T47D (cell line): ENCODE results near the gene ANKMY1.

Experiments
- DNase-seq, 2 experiments: peaks; one replicate each; pipeline versions ENCODE4 v3.0.0 to v3.0.0-alpha.2; 2011 to 2012; ENCODE audit warnings: low read depth in 1 of 2, low spot score in 1 of 2
- JUND ChIP-seq: IDR thresholded peaks from 2 replicates; pipeline ENCODE4 v1.6.1; 2012; ENCODE audit warnings: low read depth
- in situ Hi-C: cut with HindIII; loops from 2 replicates; pipeline ENCODE4 v1.10.0; 2016; ENCODE audit warnings: low sequenced_read_pairs, low pct_unique_long_range_greater_than_20kb

The ANKMY1 gene

GRCh38 chr2:240433973-240434727 is 123.6 kb downstream of the ANKMY1 start:
- no peak for TF ChIP-seq JUND
- DNase-seq: no peak
- in situ Hi-C loops: no loop called here

GRCh38 chr2:240432820-240433801 is 124.7 kb downstream of the ANKMY1 start:
- no peak for DNase-seq
- no peak for TF ChIP-seq JUND
- in situ Hi-C loops: no loop called here

- DNase-seq: no peak
- TF ChIP-seq JUND: no peak
- in situ Hi-C loops: no loop called here
These were observed 125.4 kb downstream of the ANKMY1 start for GRCh38 chr2:240432430-240432819.

- in situ Hi-C loops: no loop called here
- no peak for DNase-seq
- TF ChIP-seq JUND: no peak
These were observed 125.9 kb downstream of the ANKMY1 start for GRCh38 chr2:240431661-240432424.

GRCh38 chr2:240431271-240431660 is 126.5 kb downstream of the ANKMY1 start:
- TF ChIP-seq JUND: no peak
- DNase-seq: no peak
- in situ Hi-C loops: no loop called here

- in situ Hi-C loops: no loop called here
- no peak for TF ChIP-seq JUND
- DNase-seq: no peak
These were observed 127.2 kb downstream of the ANKMY1 start for GRCh38 chr2:240430595-240430994.

- in situ Hi-C loops: no loop called here
- no peak for TF ChIP-seq JUND
- DNase-seq: no peak
These were observed 127.8 kb downstream of the ANKMY1 start for GRCh38 chr2:240429872-240430491.
